Kidney tubule cell (primary cell): ENCODE measurements around the gene RBM10.

ENCODE experiments used
- DNase-seq: peaks from one replicate; pipeline ENCODE4 v3.0.0-alpha.2; 2018; ENCODE audit warnings: low spot score

The RBM10 gene

GRCh38 chrX:47151435-47151834 lies 6.4 kb downstream of the RBM10 start:
- DNase-seq = no peak

- DNase-seq = no peak
Observed at GRCh38 chrX:47156611-47157520, 11.8 kb downstream of the RBM10 start.

GRCh38 chrX:47158131-47158530 lies 13.1 kb downstream of the RBM10 start:
- no peak for DNase-seq

- DNase-seq = no peak
Observed at GRCh38 chrX:47158781-47159180, 13.8 kb downstream of the RBM10 start.

- DNase-seq = no peak
Observed at GRCh38 chrX:47160781-47161180, 15.8 kb downstream of the RBM10 start.

- DNase-seq = no peak
Observed at GRCh38 chrX:47162927-47163583, 18.0 kb downstream of the RBM10 start.

- DNase-seq = no peak
Observed at GRCh38 chrX:47164420-47164819, 19.4 kb downstream of the RBM10 start.

GRCh38 chrX:47166126-47166525 lies 21.1 kb downstream of the RBM10 start:
- DNase-seq = no peak

GRCh38 chrX:47168495-47169073 lies 23.6 kb downstream of the RBM10 start:
- no peak for DNase-seq

- DNase-seq = no peak
Observed at GRCh38 chrX:47169273-47169672, 24.3 kb downstream of the RBM10 start.

GRCh38 chrX:47169726-47170515 lies 24.9 kb downstream of the RBM10 start:
- DNase-seq = no peak

GRCh38 chrX:47170861-47171692 lies 26.1 kb downstream of the RBM10 start:
- DNase-seq = no peak

GRCh38 chrX:47171996-47172395 lies 27.0 kb downstream of the RBM10 start:
- no peak for DNase-seq

- no peak for DNase-seq
Observed at GRCh38 chrX:47172549-47172948, 27.5 kb downstream of the RBM10 start.

- DNase-seq = no peak
Observed at GRCh38 chrX:47172971-47173792, 28.2 kb downstream of the RBM10 start.

- DNase-seq = no peak
Observed at GRCh38 chrX:47174376-47174775, 29.4 kb downstream of the RBM10 start.

GRCh38 chrX:47174846-47175587 lies 30.0 kb downstream of the RBM10 start:
- no peak for DNase-seq

- DNase-seq = no peak
Observed at GRCh38 chrX:47175588-47175980, 30.6 kb downstream of the RBM10 start.

- DNase-seq = no peak
Observed at GRCh38 chrX:47176101-47176740, 31.2 kb downstream of the RBM10 start.
